CD4-positive, alpha-beta T cell treated with Interleukin-21 for 1 hour (primary cell): ENCODE measurements around the gene AGAP1.

Experiments used
- DNase-seq: peaks from one replicate; pipeline ENCODE4 v3.0.0-alpha.2; 2020

The AGAP1 gene

DNA sequence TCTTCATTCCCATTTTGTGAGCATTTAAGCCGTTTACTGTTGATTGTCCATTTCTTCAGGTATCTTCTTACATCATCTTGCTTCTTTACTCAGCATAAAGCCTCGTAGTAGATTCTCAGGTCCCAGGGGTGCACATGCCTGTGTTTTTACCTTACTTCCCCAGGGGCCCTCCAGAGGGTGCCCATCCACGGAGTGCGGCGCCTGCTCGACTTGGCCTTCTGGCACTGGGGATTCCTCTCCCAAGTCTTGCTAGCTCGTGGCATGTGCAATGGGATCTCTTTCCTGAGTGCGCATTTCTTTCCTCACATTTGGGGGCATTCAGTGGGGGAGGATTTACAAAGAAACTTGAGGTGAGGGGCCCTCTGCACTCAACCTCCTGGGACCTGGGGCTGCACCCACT lies 148.1 kb downstream of the AGAP1 start:
- no peak for DNase-seq

DNA sequence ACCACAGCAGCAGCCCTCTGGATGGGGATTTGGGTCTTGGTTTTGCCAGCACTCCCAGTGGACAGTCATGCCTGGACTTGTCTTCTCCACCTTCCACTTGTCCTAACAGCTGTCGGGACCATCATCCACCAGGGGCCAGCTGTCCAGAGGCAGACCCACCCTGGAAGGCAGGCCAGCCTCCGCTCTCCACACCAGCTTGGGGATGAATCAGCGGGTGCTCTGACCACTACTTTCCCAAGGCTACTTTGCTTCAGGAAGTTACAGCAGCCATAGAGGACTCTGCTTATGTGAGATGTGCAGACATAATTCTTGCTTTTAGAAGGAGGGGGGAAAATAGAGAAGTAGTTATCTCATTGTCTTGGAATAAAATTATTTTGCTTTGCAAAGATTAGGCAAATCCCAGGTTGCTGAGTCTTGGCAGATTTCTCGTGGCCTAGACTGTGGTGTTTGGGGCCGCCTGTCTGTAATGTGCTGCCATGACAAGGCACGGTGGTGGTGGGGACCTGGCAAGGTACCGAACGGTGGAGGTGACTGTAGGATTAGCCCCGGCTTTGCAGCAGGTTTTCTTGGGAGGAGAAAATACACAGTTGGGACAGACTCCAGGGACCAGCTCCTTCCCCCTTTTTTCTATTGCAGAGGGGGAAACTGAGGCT lies 148.7 kb downstream of the AGAP1 start:
- DNase-seq = no peak

DNA sequence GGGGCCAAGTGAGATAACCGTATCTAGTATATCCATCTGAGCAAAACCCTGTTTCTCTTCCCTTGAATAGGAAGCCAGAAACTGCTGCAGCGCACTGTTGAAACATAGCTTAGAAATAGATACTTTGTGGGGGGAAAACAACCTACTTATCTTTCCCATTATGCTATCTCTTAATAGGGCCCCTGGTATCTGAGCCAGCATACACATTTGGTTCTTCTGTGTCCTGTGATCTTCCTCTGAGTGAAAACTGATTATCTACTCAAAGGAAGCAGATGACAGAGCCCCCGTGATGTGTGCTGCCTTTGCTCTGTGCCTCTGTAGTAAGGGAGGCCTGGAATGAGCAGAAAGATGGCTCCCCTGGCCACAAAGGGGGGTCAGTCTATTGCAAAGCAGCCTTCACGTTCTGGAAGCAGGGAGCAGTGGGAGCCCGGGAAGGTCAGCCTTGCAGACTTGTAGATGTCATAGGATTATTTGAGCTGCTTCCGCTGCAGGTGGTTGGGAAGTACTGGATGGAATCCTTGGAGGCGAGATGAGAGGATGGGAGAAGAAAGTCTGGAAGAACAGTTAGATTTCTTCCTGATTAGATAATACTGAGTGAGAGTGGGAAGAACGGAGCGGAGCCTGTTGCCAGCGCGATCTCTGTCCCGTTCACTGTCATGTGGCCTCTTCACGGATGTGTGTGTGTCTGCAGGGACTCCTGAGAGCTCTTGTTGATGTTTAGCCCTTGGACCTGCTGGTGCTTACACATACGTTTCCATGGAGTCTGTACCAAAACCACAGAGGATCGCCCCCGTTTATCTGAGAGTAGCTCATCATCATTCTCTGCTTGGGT lies 150.1 kb downstream of the AGAP1 start:
- no peak for DNase-seq

DNA sequence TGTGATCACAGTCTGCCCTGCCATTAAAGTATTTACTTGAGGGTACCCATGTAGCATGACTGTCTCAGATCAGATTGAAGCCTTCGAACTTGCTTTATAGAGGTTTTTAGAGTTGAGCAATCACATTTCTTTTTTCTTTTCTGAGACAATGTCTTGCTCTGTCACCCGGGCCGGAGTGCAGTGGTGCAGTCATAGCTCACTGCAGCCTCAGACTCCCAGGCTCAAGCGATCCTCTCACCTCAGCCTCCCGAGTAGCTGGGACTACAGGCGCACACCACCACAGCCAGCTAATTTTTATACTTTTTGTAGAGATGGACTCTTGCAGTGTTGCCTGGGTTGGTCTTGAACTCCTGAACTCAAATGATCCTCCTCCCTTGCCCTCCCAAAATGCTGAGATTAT lies 153.4 kb downstream of the AGAP1 start:
- no peak for DNase-seq

DNA sequence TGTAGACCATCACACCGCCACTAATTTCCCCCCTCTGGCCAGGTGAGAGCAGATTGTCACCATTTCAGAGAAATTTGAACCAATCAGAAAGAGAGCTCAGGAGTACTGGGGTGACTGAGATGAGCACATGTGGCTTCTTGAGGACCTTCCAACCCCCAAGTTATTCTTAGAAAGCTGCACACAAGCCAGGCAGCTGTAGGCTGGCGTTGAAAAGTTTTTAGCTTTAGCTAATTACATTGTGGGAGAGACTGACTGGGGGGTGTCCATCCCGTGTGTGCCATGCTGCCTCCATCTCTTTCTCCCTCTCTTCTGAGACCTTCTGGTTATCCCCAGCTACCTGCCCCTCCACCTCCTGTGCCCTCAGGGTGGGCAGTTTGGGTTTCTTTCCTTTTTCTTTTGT lies 154.0 kb downstream of the AGAP1 start:
- DNase-seq = no peak

DNA sequence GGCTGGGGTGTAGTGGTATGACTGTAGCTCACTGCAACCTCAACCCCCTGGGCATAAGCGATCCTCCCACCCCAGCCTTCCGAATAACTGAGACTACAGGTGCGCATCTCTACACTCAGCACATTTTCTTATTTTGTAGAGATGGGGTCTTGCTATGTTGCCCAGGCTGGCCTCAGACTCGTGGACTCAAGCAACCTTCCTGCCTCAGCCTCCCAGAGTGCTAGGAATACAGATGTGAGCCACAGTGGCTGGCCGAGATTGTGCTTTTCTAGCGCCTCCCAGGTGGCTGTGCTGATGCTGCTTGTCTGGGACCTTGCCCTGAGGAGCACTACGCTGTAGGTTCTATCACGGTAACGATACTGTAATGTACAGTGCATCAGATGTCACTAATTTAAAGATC lies 155.6 kb downstream of the AGAP1 start:
- DNase-seq = no peak

DNA sequence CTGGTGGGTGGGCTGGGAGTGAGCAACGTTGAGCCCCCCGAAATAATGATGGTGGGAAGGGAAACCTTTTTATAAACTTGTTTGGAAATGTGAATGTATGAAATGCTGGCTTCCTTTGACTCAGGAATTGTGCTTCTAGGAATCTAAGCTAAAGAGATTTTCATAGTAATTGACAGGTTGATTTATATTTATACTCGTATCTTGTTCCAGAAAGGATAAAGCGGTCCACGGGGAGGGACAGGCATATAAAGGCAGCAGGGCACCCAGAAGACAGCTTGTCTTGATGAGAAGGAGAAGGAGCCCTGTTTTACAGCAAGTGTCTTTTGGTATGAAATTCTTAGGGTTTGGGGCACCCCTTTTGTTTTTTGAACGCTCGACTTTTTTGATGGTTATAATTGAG lies 157.8 kb downstream of the AGAP1 start:
- DNase-seq = no peak

DNA sequence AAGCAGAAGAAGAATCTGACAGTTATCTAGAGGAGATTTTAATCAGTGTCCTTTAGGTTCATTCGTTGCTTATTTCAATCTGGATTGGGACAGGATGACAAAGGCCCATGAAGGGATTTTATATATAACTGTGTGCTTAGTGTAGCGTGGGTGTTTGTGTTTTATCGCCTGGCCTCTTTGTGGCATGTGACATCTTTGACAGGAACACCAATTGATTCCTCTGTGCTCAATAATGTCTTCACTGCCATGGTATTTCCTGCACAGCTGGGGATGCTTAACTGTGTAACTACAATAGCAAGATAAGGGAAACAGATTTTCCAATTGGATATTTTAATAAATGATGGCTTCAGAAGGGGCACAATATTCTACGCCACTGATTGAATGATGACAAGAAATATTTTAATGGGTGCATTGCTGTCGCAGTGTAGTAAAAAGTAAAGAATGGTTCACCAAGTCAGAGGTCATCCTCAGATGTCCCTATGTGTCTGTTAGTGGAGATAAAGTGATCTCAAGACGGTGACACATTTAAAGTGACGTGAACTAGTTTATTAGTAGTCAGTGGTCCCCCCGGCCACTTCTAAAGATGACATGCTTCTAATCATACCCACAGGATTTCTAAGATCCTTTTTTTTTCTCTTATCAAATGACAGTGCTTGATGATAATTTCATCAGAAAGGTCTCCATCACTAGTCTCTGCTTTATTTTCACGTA lies 160.4 kb downstream of the AGAP1 start:
- DNase-seq = no peak

DNA sequence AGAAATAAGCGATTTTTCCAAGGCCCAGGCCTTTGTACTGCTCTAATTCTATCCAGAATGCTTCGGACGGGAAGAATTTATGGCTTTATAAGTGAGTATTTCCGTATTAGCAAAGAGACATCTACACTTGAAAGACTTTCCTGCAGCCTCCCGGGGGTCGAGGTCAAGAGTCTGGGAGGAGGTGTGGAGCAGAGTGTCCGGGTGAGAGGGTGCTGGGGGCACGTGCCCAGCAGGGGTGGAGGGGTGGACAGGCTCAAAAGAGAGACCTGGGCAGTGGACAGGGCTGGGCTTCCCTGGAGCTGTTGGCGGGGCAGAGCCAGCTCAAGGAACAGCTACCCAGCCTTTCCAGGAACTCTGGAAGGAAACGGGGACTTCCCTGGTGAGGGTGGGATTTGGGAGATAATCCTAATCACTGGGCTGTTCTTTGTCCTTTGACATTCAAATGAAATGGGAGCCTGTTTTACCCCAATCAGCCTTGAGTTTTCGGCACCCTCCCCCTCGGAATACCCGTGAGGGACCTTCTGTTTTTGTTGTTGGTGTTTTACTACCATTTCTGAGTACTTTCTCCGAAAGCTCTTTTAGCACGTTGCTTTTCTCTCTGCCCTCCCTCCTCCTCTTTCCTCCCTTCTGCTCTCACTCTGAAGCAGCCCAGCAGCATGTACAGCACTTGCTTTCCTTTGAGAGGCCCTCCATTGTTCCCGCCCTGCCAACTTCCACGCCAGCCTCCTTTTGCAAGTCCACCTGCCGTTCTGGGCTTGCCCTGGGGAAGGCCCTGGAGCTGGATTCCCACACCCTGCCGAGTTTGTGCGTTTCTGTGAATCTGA lies 164.7 kb downstream of the AGAP1 start:
- DNase-seq = no peak

DNA sequence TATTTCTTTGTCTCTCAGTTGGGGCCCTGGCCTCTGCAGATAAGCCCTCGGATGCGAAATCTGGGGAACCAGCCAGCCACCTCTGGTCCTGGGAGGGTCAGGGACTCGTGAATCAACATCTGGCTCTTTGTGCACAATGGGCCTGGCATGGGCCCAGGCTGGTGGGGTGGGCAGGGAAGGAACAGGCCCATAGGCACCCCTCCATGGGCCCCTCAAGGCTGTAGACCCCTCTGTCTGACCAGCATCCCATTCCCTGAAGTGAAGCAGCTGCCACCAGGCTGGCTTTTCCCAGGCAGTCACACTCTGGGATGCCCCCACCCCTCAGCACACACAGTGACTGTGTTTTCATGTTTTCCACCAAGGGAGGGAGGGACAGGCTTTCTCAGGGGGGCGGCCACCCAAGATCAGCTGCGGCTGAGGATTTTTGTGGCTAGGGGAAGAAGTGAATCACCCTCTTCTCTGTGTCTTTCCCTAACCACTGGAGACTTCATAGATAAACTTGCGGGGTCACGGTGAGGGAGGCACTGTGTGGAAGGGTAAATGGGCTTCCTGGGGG lies 166.0 kb downstream of the AGAP1 start:
- DNase-seq = no peak

DNA sequence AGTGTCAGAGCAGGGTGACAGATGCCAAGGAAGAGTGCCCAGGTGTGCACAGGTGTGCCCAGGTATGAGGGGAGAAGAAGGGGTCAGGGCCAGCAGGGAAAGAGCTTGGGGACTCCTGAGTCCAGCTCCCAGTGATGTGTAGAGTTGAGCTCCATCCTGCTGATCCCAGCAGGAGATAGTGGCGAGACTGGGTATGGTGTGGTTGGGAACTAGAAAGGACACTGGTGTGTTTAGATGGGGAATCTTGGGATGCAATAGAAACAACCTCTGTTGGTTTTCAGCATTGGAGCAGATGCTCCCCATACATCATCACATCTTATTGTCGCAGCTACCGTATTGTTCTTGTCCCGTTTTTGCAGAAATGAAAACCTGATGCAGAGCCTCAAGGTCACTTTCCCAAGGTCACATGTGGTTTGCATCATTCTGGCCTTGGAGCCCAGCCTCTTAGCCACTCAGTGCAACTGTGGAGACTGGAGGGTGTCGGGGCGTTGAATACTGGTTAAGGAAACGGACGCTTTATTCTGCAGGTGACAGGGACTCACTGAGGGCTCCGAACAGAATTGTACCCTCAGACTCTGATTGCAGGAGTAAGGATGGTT lies 166.7 kb downstream of the AGAP1 start:
- DNase-seq = no peak

DNA sequence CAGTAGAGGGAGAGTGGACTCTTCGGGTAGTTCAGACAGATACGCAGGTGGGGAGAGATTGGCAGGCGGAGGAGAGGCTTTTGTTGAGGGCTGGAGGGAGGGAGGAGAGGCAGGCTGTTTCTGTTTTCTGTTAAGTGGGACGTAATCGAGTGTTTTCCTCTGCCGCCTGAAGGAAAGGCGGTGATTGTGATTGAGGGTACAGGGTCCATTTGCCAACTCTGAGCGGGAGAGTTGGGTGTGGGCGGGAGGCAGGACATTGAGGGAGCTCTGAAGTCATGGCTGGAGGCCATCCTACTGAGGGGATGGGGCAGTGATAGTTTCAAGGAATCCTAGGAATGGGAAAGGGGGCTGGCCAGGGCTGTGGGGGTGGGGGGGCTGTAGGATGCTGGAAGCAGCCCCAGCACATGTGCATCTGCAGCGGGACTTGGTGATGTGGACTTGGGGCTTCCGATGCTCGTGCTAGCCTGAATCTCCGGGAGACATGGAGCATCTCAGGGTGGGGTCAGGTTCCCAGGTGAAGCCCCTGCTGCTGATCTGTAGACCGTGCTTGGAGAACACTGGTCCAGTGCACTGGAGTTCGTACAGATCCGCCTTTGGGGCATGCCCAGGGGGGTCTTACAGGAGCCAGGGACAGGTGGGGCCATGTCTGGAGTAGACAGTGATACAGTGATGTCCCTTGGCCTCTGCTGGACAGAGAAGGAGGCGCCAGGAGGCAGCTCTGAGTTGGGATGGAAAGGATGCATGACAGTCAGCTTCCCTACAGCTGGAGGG lies 167.5 kb downstream of the AGAP1 start:
- no peak for DNase-seq

DNA sequence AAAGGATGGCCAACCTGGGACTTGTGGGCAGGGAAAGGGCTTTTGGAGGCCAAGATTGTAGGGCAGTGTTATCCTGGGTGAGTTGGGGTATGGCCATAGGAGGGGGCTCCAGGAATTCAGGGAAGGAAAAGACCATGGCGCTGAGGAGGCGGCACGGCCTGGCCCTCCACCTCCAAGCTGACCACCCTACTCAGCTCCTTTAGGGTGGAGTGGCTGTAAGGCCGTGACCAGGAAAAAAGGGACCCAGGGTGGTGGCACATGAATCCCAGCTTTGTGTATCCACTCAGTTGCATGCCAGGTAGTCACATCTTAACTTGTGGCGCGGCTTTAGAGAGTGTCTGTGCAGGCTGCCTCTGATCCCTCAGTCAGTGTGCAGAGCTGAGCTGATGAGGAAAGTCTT lies 168.1 kb downstream of the AGAP1 start:
- no peak for DNase-seq

DNA sequence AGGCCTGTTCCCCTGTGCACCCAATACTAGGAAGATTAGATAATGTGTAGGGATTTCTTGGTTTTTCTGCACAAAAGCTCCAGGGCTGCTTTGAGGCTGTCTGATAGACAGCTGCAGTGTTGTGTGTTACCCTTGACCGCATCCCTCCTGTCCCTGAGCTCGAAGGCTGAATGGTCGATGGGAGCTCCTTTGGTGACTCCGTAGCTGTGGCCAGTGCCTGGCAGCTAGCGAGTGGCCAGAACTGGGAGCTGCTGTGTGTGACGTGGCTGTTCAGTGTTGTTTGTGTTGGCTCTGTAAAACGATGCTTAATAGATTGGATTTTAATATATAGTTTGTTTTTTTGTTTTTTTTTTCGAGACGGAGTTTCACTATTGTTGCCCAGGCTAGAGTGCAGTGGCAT lies 170.0 kb downstream of the AGAP1 start:
- DNase-seq = no peak

DNA sequence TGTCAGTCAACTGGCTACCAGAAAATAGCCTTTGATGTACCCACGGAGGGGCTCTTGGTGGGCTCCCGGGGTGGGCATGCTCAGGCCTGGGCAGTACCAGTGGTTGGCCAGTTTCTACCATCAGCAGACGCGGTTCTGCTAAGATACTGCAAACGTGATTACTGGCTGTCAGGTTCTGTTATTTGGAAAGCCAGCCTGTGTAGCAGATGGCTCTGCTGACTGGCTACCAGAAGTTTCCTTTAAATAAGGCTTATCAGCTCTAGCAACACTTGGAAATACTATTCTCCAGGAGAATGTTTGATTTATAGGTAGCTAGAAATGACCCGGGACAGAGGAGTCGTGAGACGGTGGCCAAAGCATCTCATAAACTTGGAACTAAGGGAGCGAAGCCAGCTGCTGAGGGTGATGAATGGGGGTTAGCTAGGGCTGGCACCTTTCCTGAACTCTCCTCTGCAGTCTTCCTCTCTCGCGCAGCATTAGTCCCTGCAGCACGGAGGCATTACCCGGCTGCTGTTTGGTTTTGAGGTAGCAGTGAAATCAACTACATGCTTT lies 171.9 kb downstream of the AGAP1 start:
- DNase-seq = no peak

DNA sequence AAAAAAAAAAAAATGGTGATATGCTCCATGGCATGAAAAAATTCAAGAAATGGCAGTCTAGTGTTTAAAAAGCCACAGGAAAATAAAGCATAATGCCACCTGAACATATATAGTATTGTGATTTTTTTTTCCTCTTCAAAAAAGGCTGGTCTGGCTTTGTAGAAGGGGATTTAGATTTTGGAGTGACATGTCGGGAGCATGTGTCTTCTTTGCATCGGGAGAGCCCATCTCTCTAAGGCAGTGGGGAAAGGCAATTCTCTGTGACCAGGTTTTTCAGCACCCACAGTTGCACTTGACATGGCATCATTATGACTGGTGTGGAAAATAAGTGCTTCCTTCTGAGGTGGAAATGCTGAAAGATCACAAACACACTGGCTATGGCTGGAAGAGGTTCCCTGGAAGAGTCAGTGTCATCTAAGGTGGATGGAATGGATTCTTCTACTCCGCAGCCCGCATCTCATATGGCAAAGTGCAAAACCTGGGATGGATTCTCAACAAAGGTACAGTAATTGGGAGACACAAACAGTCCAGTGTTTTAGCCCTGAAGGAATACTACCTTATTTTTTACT lies 172.5 kb downstream of the AGAP1 start:
- peak; percentile 60 for DNase-seq

DNA sequence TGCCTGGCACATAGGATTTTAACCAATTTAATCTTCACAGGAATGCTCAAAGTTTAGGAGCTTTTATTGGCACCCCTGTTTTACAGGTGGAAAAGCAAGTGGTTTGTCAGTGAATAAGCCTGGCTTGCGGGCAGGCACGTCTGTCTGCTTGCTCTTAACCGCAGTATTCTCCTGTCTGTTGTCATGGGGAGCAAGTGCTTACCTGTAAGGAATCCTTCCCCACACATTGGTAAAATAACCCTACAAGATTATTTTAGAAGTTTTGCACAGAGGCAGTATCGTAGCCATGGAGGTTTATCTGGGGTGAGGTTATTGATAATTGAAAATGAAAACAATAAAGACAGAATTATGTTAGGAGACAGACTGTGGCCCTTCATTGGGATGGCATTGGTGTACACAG lies 174.9 kb downstream of the AGAP1 start:
- DNase-seq = no peak

DNA sequence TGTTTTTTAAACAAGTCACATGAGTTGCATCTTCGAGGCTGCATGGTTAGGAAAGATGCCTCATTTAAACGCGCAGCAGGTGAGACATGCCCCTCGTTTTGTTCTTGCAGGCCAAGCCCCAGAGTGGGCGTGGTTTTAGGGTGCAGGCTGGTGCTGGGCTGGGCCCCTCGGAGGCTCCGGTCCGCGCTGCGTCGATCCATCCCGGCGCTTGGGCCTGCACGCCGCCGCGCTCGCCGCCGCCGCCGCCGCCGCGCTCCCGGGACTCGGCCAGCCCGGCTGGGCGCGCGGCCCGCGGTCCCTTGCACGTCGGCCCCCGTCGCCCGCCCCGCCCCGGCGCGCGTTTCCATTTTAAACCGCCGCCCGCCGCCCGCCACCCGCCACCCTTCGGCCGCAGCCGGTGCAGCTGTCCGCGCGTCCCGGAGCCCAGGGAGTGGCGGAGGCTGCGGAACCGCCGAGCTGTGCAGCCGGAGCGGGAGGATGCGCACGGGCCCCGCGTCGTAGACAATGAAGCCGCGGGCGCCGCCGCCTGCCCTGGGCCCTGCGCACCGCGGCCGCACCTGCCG lies 175.5 kb downstream of the AGAP1 start:
- peak; percentile 64 for DNase-seq

DNA sequence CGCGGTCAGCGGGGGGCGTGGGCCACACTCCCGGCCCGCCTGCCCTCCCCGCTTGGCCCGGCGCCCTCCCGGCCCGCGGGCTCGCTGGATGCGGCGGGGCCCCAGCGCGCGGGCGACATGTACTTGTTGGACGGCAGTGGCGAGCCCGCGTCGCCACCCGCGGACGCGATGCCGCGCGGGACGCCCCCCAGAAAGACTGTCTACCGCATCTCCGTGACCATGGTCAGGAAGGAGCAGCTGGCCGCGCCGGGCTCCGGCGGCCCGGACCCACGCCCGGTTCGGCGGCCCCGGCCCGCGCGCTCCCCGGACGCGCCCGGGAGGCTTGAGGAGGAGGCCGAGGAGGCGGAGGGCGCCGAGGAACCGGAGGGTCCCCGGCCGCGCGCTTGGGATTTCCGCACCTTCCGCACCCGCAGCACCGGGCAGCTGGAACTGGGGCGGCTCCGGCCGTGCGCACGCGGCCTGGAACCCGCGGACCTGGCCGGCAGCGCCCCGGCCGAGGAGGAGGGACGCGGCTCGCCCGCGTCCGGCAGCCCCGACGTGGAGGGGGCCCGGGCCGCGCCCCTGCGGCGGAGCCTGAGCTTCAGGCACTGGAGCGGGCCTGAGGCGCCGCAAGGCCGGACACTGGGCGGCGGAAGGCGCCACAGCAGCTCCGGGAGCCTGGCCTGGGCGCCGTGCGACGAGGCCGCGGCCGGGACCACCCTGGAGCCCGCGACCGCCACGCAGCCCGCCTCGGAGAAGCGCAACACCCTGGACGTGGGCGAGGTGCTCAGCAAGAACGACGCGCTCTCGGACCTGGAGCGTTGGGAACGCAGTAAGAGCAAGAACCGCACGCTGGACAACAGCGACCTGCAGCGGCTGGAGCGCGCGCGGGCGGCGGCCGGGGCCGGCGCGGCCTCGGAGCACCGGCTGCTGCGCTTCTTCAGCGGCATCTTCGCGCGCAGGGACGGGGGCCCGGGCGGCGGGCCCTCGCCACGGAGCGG lies 176.4 kb downstream of the AGAP1 start:
- no peak for DNase-seq
